ENCODE measurements around the gene PIR. TPM values are rescaled to one million over a fixed set of nuclear protein-coding genes. Genes with fewer than 3 reads are reported as not detected.

The PIR gene
- total and polyA plus RNA-seq, 9 of the 15 experiments (the other 6 are each of a cell fraction or from before 2014, with no cell fraction given) = 7.5 to 29.8 (median 11.5) TPM

DNA sequence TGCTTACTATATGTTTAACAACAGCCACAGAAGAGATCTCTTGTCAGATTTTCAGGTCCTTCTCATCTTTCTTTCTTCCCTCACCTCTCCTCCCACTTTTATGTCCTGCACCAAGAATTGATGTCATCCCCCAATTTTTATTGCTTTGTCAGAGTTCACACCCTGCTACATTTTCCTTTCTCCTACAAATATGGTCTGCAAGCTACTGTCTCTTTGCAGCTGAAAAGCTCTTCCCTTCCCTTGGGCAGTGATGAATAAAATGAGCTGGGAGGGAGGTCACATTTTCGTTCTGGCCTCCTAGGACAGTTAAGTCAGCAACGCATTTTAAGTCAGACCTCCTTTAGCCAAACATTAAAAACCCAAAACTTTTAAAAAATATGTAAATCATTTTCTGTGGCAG is 82.2 kb downstream of the PIR start:
- POLR2A ChIA-PET = no interaction called here
- TF ChIP-seq KLF10 (CRISPR knock-in tag; IDR thresholded peaks at IDR 0.05) (no peak), SIN3A (IDR thresholded peaks at IDR 0.05; ENCODE audit: borderline replicate concordance in 2 of 2, control insufficient read depth in 1 of 2, low read depth in 2 of 2, low read length in 2 of 2) (no peak), ZNF695 (CRISPR knock-in tag; IDR thresholded peaks at IDR 0.05) (no peak), BRD4 (IDR thresholded peaks at IDR 0.05) (no peak), RFX5 (IDR thresholded peaks at IDR 0.05; ENCODE audit: low read depth, low read length) (no peak), CREB1 (IDR thresholded peaks at IDR 0.05) (no peak), CREB1 (CRISPR knock-in tag; IDR thresholded peaks at IDR 0.05) (no peak), RAD21 (CRISPR knock-in tag; conservative IDR thresholded peaks at IDR 0.05 in 1 of 2, IDR thresholded peaks at IDR 0.05 in 1 of 2) (no peak), ZZZ3 (IDR thresholded peaks at IDR 0.05) (no peak)
- TF ChIP-seq, protein P1, sequence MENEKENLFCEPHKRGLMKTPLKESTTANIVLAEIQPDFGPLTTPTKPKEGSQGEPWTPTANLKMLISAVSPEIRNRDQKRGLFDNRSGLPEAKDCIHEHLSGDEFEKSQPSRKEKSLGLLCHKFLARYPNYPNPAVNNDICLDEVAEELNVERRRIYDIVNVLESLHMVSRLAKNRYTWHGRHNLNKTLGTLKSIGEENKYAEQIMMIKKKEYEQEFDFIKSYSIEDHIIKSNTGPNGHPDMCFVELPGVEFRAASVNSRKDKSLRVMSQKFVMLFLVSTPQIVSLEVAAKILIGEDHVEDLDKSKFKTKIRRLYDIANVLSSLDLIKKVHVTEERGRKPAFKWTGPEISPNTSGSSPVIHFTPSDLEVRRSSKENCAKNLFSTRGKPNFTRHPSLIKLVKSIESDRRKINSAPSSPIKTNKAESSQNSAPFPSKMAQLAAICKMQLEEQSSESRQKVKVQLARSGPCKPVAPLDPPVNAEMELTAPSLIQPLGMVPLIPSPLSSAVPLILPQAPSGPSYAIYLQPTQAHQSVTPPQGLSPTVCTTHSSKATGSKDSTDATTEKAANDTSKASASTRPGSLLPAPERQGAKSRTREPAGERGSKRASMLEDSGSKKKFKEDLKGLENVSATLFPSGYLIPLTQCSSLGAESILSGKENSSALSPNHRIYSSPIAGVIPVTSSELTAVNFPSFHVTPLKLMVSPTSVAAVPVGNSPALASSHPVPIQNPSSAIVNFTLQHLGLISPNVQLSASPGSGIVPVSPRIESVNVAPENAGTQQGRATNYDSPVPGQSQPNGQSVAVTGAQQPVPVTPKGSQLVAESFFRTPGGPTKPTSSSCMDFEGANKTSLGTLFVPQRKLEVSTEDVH (IDR thresholded peaks at IDR 0.05; ENCODE audit: low read depth, partially characterized antibody) = no peak
- TF ChIP-seq, protein P2, sequence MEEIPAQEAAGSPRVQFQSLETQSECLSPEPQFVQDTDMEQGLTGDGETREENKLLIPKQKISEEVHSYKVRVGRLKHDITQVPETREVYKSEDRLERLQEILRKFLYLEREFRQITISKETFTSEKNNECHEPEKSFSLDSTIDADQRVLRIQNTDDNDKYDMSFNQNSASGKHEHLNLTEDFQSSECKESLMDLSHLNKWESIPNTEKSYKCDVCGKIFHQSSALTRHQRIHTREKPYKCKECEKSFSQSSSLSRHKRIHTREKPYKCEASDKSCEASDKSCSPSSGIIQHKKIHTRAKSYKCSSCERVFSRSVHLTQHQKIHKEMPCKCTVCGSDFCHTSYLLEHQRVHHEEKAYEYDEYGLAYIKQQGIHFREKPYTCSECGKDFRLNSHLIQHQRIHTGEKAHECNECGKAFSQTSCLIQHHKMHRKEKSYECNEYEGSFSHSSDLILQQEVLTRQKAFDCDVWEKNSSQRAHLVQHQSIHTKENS (CRISPR knock-in tag; IDR thresholded peaks at IDR 0.05) = no peak
- TF ChIP-seq, protein P3, sequence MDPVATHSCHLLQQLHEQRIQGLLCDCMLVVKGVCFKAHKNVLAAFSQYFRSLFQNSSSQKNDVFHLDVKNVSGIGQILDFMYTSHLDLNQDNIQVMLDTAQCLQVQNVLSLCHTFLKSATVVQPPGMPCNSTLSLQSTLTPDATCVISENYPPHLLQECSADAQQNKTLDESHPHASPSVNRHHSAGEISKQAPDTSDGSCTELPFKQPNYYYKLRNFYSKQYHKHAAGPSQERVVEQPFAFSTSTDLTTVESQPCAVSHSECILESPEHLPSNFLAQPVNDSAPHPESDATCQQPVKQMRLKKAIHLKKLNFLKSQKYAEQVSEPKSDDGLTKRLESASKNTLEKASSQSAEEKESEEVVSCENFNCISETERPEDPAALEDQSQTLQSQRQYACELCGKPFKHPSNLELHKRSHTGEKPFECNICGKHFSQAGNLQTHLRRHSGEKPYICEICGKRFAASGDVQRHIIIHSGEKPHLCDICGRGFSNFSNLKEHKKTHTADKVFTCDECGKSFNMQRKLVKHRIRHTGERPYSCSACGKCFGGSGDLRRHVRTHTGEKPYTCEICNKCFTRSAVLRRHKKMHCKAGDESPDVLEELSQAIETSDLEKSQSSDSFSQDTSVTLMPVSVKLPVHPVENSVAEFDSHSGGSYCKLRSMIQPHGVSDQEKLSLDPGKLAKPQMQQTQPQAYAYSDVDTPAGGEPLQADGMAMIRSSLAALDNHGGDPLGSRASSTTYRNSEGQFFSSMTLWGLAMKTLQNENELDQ (CRISPR knock-in tag; IDR thresholded peaks at IDR 0.05; ENCODE audit: borderline replicate concordance) = no peak

More for the DNA sequence above, 82.2 kb downstream of the PIR start:
- no peak for ATAC-seq
- Histone ChIP-seq H3K4me1 (replicated peaks in 1 of 2; ENCODE audit: control insufficient read depth in 2 of 2, insufficient read depth in 2 of 2, low read length in 2 of 2) (no peaks in the 10 kb centered on the region; a peak in 1 of 5 replicates), H3K27ac (ENCODE audit: extremely low read depth, low read depth, low read length) (no peak overlapping the region), H2AFZ (ENCODE audit: low read depth, low read length) (no peak overlapping the region), H3K36me3 (ENCODE audit: control insufficient read depth, insufficient read depth, low read length) (no peaks in the 10 kb centered on the region), H3K9me1 (ENCODE audit: control insufficient read depth, insufficient read depth, low read length) (no peaks in the 10 kb centered on the region), H3K27me3 (ENCODE audit: control insufficient read depth in 2 of 2, insufficient read depth in 2 of 2, low read length in 2 of 2) (no peaks in the 10 kb centered on the region), H3K4me2 (ENCODE audit: insufficient read depth, low read length) (no peak overlapping the region), H3K4me3 (no peak overlapping the region), H4K20me1 (replicated peaks; ENCODE audit: control insufficient read depth, insufficient read depth, low read length) (no peaks in the 10 kb centered on the region), H3K9me3 (replicated peaks; ENCODE audit: control insufficient read depth, insufficient read depth, low read depth, low read length) (no peaks in the 10 kb centered on the region), H3K9ac (ENCODE audit: insufficient read depth in 1 of 2, low read depth in 2 of 2, low read length in 2 of 2) (no peak overlapping the region), H3K79me2 (ENCODE audit: control insufficient read depth, insufficient read depth, low read length) (no peaks in the 10 kb centered on the region)
- no peak for DNase-seq (ENCODE audit: extremely low read depth in 1 of 4, low spot score in 3 of 4)
- no peak for FAIRE-seq
- 0% methylated on average over 2 of the region's 2 CpGs for WGBS (ENCODE audit: insufficient coverage, low coverage, missing lambda C conversion rate)
- BruUV-seq (replicated peaks) = no TSS peak
- in situ Hi-C loops (cut with MboI) (no loop called here), intact Hi-C loops (cut with micrococcal nuclease) (no loop called here)
- CTCF ChIA-PET (ENCODE audit: low intra/inter-chr PET ratio) = no interaction called here
